ENCODE measurements around the gene LIMA1.
"Not testable (repeated sequence)": the region's sequence is repeated elsewhere in the genome, so short reads cannot be mapped to it uniquely, and the experiment has no call there.

The LIMA1 gene

GRCh38 chr12:50246197-50246865 lies 37.0 kb downstream of the LIMA1 start:
- no peak for DNase-seq

GRCh38 chr12:50243507-50243906 lies 39.8 kb downstream of the LIMA1 start:
- DNase-seq, result no peak

- DNase-seq, result no peak
Measured at GRCh38 chr12:50242751-50243191, 40.5 kb downstream of the LIMA1 start.

GRCh38 chr12:50241178-50241577 lies 42.1 kb downstream of the LIMA1 start:
- no peak for DNase-seq

DNA sequence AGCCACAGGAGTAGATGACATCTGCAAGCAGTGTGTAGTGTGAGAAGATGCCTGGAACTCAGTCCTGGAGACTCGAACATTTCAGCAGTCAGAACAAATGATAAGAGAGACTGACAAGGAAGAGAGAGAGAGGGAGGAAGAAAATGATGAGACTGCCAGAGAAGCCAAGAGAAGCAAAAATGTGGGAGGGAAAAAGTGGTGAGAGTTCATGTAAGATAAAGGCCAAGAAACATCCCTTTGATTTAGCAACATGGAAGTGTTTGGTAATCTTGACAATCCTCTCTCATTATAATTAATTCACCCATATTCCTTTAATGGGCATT lies 42.6 kb downstream of the LIMA1 start:
- DNase-seq, result no peak

DNA sequence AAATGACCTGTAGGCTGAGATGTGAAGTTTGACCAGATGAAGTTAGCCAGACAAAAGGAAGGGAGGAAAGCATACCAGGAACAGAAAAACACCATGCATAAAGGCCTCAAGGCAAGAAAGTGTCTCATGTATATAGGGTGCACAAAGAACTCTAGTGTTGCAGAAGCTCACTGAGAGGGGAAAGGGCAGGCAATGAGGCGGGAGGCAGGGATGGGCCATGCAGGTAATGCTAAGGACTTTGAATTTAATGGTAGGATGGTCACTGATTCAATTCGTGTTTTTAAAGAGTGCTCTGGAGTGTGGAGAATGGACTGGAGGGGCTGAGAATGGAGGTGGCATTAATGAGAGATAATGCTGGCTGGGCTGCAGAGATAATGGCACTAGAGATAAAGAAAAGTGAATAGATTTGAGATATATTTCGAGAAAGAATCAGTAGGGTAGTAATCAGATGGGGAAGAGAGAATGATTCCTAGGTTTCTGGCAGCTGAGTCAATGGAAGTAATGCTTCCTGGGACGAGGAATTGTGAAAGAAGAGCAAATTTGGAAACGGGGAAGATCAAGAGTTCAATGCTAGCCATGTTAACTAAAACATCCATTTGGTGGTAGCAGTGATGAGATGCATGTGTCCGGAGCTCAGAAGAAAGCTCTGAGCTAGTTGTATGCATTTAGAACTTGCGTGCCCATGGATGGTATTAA lies 43.1 kb downstream of the LIMA1 start:
- DNase-seq, result no peak

DNA sequence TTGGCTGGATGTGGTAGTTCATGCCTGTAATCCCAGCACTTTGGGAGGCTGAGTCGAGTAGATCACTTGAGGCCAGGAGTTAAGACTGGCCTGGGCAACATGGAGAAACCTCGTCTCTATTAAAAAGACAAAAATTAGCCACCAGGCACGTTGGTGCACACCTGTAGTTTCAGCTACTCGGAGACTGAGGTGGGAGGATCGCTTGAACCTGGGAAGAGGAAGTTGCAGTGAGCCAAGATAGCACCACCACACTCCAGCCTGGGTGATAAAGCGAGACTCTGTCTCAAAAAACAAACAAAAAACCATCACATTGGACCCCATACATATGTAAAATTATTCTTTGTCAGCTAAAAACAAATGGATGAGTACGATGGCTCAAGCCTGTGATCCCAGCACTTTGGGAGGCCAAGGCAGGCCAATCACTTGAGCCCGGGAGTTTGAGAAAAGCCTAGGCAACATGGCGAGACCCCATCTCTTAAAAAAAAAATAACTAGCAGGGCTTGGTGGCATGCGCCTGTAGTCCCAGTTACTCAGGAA lies 43.9 kb downstream of the LIMA1 start:
- no peak for DNase-seq

GRCh38 chr12:50234347-50234746 lies 49.0 kb downstream of the LIMA1 start:
- DNase-seq, result no peak

- DNase-seq, result no peak
Measured at GRCh38 chr12:50232771-50233209, 50.5 kb downstream of the LIMA1 start.

- no peak for DNase-seq
Measured at GRCh38 chr12:50232206-50232605, 51.1 kb downstream of the LIMA1 start.

DNA sequence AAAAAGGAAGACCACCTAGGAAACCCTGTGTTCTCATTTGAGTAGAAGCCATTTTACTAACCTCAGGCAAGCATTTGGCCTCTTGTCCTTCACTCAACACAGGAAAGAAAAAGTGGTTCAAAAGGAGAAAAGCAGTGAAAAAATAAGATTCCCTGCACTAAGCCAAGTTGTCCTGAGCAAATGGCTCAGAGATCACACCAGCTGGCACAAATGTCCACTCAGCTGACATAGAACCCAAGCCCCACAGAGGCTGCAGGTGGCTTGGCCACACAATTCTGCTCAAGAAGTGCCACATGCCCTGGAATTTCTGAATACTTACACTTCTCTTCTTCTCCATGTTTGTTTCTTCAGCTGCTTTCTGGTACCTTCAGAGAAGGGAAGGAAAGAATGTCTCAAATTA lies 52.0 kb downstream of the LIMA1 start:
- no peak for DNase-seq

DNA sequence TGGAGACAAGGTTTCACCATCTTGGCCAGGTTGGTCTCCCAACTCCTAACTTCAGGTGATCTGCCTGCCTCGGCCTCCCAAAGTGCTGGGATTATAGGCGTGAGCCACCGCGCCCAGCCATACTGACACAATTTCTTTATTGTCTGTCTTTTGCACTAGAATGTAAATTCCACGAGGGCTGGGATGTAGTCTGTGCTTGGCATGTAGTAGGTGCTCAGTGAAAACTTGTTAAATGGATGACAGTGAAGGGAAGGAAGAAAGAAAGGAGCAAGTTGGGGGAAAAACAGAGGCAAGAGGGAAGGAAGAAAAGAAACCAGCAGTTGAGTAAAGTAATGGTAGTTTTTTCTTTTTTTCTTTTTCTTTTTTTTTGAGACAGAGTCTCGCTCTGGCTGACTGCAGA lies 53.1 kb downstream of the LIMA1 start:
- no peak for DNase-seq

GRCh38 chr12:50224026-50224692 lies 59.2 kb downstream of the LIMA1 start:
- peak in 1 of 2 experiments; percentile 30 for DNase-seq

GRCh38 chr12:50222275-50222783 lies 61.0 kb downstream of the LIMA1 start:
- DNase-seq, result no peak

- DNase-seq, result no peak
Measured at GRCh38 chr12:50221228-50222008, 61.9 kb downstream of the LIMA1 start.

- no peak for DNase-seq
Measured at GRCh38 chr12:50220363-50220995, 62.8 kb downstream of the LIMA1 start.

- no peak for DNase-seq
Measured at GRCh38 chr12:50219544-50219943, 63.8 kb downstream of the LIMA1 start.

GRCh38 chr12:50219001-50219400 lies 64.3 kb downstream of the LIMA1 start:
- DNase-seq, result not testable (repeated sequence)

DNA sequence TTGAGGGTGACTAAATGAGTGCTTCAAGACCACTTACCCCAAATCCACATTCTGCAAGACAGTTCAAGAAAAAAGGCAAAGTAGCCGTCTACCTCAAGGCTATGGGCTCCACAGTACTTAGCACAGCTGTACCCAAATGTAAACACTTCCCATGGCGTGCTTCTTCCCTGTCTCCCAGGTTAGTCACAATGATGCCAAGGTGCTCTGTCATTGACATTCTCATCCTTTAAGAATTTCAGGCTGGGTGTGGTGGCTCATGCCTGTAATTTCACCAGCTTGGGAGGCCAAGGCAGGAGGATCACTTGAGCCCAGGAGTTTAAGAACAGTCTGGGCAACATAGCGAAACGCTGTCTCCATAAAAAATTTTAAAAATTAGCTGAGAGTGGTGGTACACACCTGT lies 64.9 kb downstream of the LIMA1 start:
- DNase-seq, result no peak

GRCh38 chr12:50217202-50217601 lies 66.1 kb downstream of the LIMA1 start:
- DNase-seq, result no peak

GRCh38 chr12:50215033-50215432 lies 68.3 kb downstream of the LIMA1 start:
- DNase-seq, result no peak

DNA sequence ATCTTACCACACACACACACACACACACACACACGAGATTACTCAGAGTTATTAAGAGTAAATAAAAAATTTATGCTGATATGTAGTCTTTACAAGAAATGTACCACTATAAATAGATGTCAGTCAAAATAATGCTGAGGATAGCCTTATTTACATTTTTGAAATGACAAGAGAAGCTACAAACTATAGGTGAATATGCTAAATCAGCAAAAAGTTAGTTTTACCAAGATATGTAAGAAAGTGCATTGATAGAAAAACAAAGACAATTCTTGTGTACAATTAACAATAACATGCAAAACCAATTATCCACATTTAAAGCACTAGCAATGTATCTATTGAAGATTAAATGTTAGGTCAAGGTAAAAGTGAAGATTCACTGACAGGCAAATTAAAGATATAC lies 69.3 kb downstream of the LIMA1 start:
- no peak for DNase-seq
